Measurements from ENCODE around the gene CD101.

Gene CD101

DNA sequence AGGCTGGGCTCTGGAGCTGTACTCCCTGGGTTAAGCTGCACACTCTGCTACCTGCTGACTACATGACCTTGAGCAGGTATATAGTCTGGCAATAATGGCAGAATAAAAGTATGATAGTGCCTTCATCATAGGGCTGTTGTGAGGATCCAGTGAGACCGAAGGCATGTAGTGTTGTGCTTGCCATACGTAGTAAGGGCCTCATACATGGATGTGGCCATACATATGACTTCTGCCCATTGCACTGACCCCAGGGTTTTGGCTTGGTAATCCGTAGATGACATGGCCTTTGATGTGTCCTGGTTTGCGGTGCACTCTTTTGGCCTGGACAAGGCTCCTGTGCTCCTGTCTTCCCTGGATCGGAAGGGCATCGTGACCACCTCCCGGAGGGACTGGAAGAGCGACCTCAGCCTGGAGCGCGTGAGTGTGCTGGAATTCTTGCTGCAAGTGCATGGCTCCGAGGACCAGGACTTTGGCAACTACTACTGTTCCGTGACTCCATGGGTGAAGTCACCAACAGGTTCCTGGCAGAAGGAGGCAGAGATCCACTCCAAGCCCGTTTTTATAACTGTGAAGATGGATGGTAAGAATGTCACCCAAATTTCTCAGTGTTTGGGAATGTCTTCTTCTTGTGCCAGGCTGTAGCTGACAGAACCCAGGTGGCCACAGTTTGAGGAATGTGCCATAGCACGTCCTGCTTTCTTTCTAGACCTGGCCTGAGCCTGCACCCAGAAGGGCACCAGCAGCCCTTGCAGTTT is 17.0 kb upstream of the CD101 start:
- TF ChIP-seq, protein P1, sequence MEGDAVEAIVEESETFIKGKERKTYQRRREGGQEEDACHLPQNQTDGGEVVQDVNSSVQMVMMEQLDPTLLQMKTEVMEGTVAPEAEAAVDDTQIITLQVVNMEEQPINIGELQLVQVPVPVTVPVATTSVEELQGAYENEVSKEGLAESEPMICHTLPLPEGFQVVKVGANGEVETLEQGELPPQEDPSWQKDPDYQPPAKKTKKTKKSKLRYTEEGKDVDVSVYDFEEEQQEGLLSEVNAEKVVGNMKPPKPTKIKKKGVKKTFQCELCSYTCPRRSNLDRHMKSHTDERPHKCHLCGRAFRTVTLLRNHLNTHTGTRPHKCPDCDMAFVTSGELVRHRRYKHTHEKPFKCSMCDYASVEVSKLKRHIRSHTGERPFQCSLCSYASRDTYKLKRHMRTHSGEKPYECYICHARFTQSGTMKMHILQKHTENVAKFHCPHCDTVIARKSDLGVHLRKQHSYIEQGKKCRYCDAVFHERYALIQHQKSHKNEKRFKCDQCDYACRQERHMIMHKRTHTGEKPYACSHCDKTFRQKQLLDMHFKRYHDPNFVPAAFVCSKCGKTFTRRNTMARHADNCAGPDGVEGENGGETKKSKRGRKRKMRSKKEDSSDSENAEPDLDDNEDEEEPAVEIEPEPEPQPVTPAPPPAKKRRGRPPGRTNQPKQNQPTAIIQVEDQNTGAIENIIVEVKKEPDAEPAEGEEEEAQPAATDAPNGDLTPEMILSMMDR (conservative IDR thresholded peaks at IDR 0.05; ENCODE audit: low read depth), result no peak
- CTCF ChIA-PET, result no interaction called here
- DNase-seq (ENCODE audit: low spot score), result no peak
- H3K27ac ChIP-seq, result no peak overlapping the region
- POLR2A ChIA-PET (ENCODE audit: low non-redundant PET), result interaction anchor here (0.7 kb wide), 1 partner anchor 15 kb away, joined by 5 read pairs; no protein-coding TSS in a partner anchor

DNA sequence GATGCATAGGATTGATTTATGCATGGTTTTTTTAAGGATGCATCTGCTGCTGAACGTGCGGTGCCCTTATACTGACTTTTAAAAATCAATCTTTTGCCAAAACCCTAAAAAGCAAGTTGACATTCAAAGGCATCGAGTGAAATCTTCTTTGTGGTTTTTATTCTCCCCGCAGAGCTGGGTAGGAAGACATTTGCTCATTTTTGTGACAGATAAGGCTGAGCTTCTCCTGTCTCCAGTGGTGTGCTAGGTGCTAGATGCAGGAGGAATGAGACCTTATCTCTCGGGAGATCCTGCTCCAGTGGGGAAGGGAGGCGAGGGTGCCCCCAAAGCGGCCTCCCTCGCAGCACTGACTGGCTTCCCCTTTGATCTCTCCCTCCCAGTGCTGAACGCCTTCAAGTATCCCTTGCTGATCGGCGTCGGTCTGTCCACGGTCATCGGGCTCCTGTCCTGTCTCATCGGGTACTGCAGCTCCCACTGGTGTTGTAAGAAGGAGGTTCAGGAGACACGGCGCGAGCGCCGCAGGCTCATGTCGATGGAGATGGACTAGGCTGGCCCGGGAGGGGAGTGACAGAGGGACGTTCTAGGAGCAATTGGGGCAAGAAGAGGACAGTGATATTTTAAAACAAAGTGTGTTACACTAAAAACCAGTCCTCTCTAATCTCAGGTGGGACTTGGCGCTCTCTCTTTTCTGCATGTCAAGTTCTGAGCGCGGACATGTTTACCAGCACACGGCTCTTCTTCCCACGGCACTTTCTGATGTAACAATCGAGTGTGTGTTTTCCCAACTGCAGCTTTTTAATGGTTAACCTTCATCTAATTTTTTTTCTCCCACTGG is 14.9 kb upstream of the CD101 start:
- ChIA-PET POLR2A (ENCODE audit: low non-redundant PET) (no interaction called here), CTCF (interaction anchor here (0.6 kb wide), 1 partner anchor 51 kb away, joined by 3 read pairs; no protein-coding TSS in a partner anchor)
- TF ChIP-seq, protein P1 (conservative IDR thresholded peaks at IDR 0.05; ENCODE audit: low read depth), result no peak

DNA sequence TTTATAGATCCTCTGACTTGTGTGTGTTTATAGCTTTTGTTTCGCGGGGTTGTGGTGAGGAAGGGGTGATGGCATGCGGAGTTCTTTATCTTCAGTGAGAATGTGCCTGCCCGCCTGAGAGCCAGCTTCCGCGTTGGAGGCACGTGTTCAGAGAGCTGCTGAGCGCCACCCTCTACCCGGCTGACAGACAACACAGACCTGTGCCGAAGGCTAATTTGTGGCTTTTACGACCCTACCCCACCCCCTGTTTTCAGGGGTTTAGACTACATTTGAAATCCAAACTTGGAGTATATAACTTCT is 14.4 kb upstream of the CD101 start:
- CTCF ChIA-PET, result no interaction called here
- DNase-seq (ENCODE audit: low spot score), result no peak
- no peak overlapping the region for H3K27ac ChIP-seq
- TF ChIP-seq, protein P1 (conservative IDR thresholded peaks at IDR 0.05; ENCODE audit: low read depth), result no peak
- POLR2A ChIA-PET (ENCODE audit: low non-redundant PET), result no interaction called here

More for the DNA sequence above, 14.9 kb upstream of the CD101 start:
- DNase-seq (ENCODE audit: low spot score), result no peak
- no peak overlapping the region for H3K27ac ChIP-seq

DNA sequence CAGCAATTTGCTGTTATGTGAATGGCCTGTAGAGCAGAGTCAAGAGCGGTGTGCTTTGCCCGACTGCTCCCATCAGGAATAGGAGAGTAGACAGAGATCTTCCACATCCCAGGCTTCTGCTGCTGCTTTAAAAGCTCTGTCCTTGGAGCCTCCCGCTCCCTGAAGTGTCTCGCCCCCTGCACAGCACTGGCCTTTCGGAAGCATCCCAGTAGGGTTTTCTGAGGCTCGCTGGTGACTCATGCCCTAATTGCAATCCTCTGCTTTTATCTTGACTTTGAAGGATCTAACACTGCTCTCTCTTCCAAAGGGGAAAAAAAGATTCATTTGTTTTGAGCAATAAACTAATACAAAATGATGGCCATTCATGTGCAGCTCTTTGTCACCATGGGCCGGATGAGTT is 13.3 kb upstream of the CD101 start:
- ChIA-PET POLR2A (ENCODE audit: low non-redundant PET) (no interaction called here), CTCF (interaction anchor here (0.6 kb wide), 1 partner anchor 72 kb away, joined by 4 read pairs; no protein-coding TSS in a partner anchor)
- TF ChIP-seq, protein P1 (conservative IDR thresholded peaks at IDR 0.05; ENCODE audit: low read depth), result no peak
- peak overlapping the region; percentile 73 for H3K27ac ChIP-seq
- DNase-seq (ENCODE audit: low spot score), result peak; percentile 15

DNA sequence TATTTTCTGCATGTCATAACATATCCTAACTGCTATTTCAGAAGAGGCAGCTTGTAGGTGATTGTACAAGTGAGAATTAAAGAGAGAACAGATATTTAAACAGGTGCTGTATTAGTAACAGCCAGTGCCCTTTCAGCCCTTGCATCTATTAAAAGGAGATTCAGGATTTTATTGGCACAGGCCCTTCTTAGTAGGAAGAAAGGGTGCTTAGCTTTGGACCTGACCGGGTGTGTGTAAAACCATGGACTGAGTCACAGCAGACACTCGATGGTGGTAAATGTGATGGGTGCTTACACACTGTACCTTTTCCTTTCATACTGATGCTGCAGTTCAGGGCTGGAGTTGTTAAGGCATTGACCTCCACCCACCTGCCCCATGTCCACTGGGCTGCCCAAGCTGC is 12.7 kb upstream of the CD101 start:
- ChIA-PET CTCF (no interaction called here), POLR2A (ENCODE audit: low non-redundant PET) (no interaction called here)
- peak overlapping the region; percentile 73 for H3K27ac ChIP-seq
- TF ChIP-seq, protein P1 (conservative IDR thresholded peaks at IDR 0.05; ENCODE audit: low read depth), result no peak
- DNase-seq (ENCODE audit: low spot score), result peak; percentile 11

DNA sequence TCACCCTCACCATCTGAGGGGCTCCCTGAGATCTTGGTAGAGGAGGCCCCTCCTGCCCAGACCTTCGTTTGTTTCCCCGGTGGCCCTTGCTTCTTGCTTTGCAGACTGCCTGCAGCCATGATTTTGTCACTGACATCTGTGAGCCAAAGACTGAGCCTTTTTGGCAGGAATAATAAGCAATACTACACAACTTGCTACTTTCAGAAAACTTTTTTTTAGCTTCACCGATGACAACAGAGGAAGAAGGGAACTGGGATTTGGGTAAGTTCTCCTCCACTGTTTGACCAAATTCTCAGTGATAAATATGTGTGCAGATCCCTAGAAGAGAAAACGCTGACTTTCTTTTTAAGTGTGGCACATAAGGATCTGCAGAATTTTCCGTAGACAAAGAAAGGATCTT is 11.7 kb upstream of the CD101 start:
- DNase-seq (ENCODE audit: low spot score), result no peak
- ChIA-PET POLR2A (ENCODE audit: low non-redundant PET) (no interaction called here), CTCF (no interaction called here)
- TF ChIP-seq, protein P1 (conservative IDR thresholded peaks at IDR 0.05; ENCODE audit: low read depth), result no peak
- peak overlapping the region; percentile 73 for H3K27ac ChIP-seq

Data from RWPE1 (cell line).